Fibroblast of skin of left biceps (primary cell): ENCODE data around the gene INO80B.
A peak's percentile ranks its signal among the peaks of the same experiment; 100 is the strongest.
"Not testable (repeated sequence)": the region's sequence is repeated elsewhere in the genome, so short reads cannot be mapped to it uniquely, and the experiment has no call there.

ENCODE experiments used
- DNase-seq, 2 experiments: peaks; one replicate each; pipeline ENCODE4 v3.0.0-alpha.2; 2013; ENCODE audit warnings: low read depth in 2 of 2

Gene INO80B

DNA sequence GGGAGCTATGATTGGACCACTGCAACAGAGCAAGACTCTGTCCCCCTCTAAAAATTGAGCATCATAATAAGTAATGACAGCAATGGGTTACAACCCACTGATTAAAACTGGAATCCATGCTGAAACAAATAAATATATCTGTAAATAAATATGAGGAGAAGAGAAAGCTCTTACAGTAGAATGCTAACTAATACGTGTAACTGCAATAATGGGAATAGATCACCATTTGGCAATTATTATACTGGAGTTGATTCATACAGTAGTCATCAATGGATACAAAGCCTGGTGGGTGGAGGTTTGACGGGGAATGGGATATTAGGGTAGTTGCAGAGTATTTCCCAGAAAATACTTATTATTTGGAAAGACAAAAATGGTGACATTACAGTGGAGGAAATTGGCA is 6.1 kb upstream of the INO80B start:
- no peak for DNase-seq

DNA sequence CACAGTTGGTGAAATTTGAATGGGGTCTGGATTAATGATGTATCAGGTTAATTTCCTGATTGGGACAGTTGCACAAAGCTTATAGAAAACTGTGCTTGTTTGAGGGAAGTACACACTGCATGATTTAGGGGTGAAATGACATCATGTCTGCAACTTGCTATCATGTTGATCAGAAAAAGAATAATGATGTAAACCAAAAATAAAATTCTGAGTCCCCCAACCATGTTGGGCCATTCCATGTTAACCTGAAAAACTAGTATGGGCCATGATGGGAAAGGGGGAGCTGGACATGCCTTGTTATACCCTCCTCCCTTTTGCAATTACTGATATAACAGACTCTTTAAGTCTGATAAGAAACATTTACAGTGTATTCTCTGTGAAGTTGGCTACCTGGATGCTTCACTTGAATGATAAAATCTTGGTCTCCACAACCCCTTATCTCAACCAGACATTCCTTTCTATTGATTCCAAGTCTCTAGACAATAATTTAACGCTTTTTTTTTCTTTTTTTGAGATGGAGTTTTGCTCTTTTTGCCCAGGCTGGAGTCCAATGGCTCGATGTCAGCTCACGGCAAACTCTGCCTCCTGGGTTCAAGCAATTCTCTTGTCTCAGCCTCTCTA is 4.2 kb upstream of the INO80B start:
- DNase-seq = no peak

DNA sequence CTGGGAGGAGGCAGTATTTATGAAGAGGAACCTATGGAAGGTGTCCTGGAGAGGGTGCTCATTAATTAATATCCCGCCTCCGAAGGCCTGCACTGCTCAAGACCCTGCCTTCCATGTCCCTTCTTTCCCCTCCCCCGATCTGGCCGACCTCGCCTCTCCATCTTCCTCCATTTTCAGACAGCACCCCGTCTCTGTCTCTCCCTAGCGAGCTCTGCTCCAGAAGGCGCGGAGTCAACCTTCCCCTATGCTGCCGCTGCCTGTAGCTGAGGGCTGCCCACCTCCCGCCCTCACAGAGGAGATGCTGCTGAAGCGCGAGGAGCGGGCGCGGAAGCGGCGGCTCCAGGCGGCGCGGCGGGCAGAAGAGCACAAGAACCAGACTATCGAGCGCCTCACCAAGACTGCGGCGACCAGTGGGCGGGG is 2.3 kb downstream of the INO80B start:
- DNase-seq = no peak

DNA sequence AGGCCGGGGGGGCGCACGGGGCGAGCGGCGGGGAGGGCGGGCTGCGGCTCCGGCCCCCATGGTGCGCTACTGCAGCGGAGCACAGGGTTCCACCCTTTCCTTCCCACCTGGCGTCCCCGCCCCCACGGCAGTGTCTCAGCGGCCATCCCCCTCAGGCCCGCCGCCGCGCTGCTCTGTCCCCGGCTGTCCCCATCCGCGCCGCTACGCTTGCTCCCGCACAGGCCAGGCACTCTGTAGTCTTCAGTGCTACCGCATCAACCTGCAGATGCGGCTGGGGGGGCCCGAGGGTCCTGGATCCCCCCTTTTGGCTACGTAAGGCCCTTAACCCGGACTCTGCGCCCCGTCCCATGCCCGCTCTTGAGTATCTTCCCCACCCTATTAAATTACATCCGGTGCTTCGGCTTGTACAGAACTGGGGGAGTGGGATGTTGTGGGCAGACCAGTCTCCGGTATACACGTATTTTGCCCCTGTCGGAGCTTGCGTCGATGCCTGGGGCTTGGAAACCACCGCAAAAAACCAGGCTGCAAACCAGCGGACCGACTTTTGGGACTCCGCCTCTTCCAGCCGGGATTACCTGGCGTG is 2.8 kb downstream of the INO80B start:
- no peak for DNase-seq

DNA sequence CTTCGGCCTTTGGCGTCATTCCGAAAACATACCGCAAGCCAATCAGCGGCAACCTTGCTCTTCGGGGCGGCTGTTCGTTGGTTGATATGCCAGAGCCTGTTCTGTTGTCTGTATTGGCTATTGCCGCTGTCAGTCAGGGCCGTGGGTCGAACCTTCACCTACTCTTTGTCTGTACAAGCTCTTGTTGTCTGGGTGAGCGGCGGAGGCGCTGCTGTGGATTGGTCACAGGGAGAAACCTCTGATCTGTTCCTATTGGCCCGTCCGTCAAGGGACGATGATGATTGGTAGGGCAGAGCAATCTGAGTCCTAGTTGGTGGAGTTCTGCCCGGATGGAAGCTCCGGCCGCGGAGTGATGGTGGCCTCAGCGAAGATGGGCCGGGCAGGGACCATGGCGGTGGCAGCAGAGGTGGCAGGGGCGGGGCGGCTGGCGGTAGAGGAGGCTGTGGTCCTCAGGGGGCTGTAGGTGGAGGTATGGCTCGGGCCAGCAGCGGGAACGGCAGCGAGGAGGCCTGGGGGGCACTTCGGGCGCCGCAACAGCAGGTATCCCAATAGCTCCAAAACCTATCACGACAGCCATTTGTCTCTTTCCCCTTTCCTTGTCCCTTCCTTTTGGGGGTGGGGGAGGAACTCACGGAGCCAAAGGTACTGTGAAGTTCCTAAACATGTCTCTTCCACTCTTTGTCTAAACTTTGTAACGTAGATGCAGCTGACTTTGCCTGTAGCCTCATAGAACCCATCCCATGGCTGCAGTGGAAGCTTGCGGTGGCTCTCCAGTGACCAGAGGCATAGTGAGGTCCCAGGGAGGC is 3.4 kb downstream of the INO80B start, which contains the start of gene WBP1:
Gene WBP1 (plus strand): TSS at position 307 of the 806 bp plus-strand sequence. CDS start 165 bp downstream, at position 472.
- DNase-seq = peak; percentile 100

DNA sequence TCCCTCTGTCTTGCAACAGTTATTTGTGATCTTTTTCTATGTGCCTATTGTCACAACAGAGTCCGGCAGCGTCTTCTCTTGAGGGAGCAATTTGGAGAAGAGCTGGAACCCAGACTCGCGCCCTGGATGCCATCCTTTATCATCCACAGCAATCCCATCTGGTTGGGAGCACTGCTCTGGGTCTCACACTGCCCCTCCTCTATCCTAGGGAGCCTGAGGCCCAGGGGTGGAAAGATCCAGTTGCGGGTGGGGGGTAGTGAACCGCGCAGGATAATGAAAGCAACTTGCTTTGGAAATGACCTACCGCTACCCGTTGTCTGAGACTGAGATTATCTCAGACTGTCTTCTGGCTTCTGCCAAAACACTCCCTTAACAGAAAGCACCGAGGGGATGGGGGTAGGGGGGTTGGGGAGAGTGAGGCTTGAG is 4.1 kb downstream of the INO80B start:
- DNase-seq = no peak

DNA sequence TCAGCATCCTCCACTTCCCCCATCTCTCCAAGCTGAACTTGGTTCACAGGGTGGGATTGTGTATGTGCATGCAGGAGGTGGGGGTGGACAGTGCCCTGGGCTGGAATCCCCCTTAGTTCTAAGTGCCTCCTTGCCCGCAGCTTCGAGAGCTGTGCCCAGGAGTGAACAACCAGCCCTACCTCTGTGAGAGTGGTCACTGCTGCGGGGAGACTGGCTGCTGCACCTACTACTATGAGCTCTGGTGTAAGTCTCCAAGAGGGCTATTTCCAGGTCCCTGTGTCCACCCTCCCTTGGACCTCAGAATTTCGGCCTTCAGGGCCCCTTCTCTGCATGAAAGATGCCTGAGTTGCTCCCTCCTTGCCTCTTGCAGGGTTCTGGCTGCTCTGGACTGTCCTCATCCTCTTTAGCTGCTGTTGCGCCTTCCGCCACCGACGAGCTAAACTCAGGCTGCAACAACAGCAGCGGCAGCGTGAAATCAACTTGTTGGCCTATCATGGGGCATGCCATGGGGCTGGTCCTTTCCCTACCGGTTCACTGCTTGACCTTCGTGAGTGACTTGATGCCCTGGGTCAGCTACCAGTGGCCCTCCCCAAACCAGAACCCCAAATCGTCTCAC is 4.7 kb downstream of the INO80B start:
- DNase-seq = not testable (repeated sequence)

DNA sequence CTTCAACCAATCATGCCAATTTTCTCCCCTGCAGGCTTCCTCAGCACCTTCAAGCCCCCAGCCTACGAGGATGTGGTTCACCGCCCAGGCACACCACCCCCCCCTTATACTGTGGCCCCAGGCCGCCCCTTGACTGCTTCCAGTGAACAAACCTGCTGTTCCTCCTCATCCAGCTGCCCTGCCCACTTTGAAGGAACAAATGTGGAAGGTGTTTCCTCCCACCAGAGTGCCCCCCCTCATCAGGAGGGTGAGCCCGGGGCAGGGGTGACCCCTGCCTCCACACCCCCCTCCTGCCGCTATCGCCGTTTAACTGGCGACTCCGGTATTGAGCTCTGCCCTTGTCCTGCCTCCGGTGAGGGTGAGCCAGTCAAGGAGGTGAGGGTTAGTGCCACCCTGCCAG is 5.3 kb downstream of the INO80B start:
- not testable (repeated sequence) for DNase-seq

DNA sequence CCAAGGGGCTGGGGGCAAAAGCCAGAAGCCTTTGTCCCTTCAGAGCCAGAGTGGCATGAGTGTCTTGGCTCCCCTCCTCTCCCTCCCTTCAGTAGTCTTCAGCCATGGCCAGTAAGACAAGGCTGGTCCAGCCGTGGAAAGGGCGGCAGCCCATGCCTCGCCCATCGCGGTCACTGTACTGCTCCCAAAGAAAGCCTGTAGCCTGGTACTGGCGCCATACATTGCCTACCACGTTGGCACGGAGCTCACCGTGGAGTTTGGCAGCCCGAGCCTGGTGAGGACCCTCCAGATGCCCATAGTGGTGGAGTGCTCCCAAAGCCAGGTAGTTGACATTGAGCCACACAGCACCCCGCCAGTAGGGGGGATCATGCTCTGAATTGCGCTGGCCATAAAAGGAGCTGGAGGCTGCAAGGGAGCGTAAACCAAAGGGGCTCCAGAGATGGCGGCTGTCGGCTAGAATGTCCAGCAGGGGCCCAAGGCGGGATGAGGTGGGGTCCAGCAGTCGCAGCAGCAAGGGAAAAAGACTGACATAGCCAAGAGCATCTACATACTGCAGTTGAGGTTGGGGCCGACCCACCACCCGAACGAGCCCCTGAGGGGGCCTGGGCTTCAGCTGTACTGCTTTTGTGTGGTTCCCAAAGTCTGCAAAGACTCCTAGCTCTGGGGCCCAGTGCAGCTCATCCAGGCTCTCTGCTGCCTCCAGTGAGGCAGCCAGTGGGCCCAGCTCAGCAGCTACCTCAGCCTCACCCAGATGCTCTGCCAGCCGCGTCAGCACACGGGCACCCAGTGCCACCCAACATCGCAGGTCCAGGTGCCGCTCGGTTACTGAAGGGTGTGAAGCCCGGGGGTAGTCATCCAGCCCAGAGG is 6.5 kb downstream of the INO80B start:
- no peak for DNase-seq

DNA sequence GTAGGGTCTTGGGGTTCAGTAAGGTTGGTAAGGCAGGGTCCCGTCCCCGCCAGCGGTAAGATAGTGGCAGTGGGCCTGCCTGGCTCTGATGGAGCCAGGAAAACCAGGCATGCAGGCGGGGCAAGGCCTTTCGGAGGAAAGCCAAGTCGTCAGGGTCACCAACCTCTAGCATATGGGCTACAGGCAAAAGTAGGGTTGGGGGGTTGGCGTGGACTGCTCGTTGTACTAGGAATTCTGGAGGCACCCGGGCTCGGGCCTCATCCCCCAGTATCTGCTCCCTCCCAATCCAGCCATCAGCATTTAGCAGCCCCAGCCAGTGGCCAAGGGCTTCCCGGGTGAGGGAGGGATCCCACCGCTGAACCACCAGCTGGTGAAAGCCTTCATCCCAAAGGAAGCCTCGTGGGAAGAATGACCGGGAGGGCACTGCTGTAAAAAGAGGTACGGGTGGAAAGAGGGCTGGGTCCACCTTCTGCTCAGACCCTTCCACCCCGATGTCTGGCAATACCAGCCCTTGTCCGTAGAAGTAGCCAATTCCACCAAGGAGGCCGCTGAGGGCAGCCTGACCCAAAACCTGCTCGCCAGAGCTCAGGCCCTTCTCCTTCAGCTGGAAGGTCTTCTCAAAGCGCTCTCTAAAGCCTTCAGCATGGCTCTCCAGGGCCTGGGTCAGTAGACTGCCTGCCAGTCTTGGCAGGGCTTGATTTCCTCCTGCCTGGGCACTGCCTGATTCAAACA is 7.3 kb downstream of the INO80B start:
- DNase-seq = no peak

DNA sequence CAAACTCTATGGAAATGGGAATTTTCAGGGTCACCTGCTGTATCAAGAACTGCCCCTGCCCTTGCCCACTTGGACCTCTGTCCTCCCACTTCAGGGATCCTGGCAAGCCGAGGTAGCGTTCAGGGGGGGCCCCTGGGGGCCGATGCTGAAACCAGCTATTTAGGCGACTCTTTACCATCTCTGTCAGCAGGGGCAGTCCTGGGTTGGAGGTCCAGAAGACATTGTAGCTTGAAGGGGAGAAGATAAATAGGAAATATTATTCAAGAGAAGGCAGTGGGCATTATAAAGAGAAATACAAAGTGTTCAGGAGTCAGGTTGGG is 7.9 kb downstream of the INO80B start:
- no peak for DNase-seq

DNA sequence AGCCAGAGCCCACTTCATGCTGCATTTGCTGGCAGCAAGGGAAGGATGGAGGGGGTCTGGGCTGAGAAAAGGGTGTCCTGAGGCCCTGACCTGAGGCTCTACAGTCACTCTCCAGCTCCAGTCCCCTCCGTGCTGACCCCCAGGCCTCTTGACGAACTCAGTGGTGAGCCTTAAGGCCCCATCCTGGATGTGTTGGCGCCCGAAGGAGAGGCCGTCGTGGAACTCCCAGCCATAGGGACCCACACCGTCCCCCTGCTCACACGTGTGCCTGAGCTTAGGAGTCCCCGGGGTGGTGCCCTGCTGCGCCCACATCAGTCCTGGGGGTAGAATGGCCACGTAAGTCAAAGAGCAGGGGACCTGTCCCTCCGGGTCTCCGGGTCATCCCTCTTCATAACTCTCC is 9.5 kb downstream of the INO80B start:
- no peak for DNase-seq

DNA sequence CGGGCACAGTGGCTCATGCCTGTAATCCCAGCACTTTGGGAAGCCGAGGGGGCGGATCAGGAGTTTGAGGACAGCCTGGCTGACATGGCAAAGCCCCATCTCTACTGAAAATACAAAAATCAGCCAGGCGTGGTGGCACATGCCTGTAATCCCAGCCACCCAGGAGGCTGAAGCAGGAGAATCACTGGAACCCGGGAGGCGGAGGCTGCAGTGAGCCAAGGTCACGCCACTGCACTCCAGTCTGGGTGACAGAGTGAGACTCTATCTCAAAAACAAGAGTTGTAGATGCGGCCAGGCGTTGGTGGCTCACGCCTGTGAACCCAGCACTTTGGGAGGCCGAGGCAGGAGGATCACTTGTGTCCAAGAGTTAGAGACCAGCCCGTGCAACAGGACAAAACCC is 15.9 kb downstream of the INO80B start:
- not testable (repeated sequence) for DNase-seq

DNA sequence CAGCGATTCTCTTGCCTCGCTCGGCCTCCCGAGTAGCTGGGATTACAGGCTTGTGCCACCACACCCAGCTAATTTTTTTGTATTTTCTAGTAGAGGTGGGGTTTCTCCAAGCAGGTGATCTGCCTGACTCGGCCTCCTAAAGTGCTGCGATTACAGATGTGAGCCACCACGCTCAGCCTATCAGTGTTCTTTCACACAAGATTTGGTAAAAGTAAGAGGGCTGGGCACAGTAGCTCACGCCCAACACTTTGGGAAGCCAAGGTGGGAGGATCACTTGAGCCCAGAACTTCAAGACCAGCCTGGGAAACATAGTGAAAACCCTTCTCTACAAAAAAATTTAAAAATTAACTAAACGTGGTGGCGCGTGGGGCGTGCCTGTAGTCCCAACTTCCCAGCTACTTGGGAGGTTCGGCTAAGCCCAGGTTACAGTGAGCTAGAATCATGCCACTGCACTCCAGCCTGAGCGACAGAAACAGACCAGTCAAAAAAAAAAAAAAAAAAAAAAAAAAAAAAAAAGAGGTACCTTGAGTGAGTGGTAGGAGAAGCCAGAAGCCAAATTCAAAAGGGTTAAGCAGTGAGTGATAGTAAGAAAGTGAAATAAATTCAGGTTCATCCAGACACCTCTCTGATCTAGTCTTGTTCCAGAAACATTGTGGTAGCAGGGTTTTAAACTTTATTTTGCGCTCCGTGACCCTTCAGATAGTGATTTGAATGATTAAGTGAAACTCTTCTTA is 16.6 kb downstream of the INO80B start:
- DNase-seq = no peak

DNA sequence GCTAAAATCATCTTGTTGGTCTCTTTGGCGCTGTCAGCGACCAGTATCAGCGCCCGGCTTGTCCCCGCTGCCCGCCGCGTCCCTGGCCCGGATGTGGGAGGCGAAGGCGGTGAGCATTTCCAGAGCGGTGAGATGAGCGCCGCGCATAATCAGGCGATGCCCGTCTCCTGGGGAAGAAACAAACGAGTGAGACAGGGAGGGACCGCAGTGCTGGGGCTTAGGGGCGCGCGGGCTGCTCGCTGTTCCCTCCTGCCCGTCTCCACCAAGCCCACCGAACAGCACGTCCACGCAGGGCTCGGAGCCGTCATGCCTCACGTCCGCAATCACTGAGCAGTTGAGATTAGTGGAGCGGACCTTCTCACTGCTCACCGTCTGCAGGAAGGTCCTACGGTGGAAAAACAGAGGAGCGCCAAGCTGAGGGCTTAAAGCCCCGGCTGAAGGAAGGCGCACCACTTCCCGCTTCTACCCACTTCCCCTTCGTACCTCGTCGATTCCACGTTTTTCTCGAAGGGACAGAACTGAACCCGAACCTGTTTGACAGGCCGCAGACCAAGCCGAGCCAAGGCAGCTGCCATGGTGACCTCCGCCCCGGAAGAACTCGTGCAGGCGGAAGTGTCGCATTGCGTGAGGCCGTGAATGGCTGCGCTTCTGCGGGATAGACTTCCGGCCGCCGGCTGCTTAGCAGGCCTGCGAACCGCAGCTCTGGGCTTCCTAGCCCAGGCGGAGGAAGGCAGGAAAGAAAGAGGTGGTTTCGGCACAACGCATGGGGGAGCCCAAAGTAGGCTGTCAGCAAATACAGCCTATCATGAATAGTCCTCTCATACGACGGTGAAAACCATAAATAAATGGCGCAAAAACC is 17.4 kb downstream of the INO80B start, which contains the start of gene MRPL53:
Gene MRPL53 (minus strand): TSS at position 595 of the 859 bp plus-strand sequence. CDS start 20 bp downstream, at position 575.
- DNase-seq = peak; percentile 80 to 86

DNA sequence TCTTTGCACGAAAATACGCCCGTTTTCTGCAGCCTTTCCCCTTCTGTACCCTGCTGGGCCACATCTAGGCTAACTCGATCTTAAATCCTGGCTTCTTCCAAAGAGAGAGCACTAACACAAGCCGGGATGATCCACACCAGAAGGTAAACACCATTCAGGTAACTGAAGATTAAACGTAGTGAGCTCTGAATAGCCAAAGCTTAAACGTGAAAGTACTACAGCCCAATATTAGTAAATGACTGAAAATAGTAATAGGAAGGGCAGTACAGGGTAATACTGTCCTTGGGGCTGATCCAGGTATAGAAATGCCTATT is 18.0 kb downstream of the INO80B start:
- no peak for DNase-seq

DNA sequence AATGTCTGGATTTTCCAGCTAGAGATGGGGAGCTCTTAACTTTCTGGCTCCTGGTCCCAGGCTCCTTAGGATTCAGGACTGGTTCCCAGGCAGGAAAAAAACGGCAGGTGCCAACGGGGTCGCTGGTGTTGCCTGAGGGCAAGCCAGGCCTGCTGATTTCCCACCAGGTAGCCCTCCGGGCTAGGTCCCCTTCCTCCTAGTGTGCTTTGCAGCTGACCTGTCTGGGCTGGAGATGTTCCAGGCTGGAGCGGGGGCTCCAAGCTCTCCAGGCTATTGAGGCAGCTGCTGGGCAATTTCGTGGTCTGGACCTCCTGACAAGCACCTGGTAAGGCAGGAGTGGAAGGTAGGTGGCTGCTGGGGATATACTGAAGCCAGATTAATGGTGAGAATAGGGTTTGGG is 19.6 kb downstream of the INO80B start:
- DNase-seq = no peak

DNA sequence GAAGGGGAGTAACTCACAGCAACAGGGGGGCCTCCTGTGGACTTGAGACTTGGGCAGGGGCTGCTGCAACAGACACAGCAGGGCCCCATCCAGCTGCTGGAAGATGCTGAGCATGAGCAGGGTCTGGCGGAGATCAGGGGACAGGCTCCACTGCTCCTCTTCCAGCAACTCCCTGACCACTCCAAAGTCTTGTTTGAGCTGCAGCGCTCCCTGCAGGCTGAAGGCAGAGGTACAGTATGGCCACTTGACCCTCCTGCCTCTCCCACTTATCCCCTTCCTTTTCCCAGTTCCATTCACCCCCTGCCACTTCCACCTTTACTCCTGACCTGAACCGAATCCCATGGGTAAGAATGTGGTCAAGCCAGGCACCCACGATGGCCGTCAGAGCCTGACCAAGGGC is 20.0 kb downstream of the INO80B start:
- DNase-seq = no peak

DNA sequence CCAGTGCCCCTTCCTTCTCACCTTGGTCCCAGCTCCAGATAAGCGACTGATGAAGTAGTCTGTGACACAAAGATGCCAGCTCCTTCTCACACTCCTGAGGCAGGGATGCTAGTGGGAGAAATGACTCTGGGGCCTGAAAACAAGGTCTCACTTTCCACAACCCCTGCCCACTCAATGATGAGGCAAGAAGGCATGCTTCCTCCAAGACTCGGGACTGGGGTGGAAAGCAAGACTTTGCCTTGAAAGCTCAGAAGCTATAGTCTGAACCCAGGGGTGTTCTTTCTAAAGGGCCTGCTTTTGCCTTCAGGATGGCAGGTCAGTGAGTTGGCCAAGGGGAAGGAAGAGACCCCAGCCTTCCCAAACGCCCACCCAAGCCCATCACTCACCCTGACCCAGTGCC is 26.5 kb downstream of the INO80B start:
- DNase-seq = no peak
